ENCODE measurements around the gene PLS1. TPM values are rescaled to one million over a fixed set of nuclear protein-coding genes. Genes with fewer than 3 reads are reported as not detected.
"Not testable (repeated sequence)": the region's sequence is repeated elsewhere in the genome, so short reads cannot be mapped to it uniquely, and the experiment has no call there.

PLS1 gene
- total RNA-seq (2014; rRNA removed) (18.7 and 20.1 TPM in 2 replicates), Bru-seq, nascent RNA (percentile 76 among the genes with signal in this experiment), BruChase-seq, experiment 1, labeled RNA remaining after a 6-hour chase (percentile 66 among the genes with signal in this experiment), BruChase-seq, experiment 2, labeled RNA remaining after a 2-hour chase (percentile 61 among the genes with signal in this experiment)
- long read RNA-seq, transcript PLS1-202 (16 exons, 3,706 nt): major isoform, 60 of 77 reads
- long read RNA-seq, partial matches to known transcripts: 3 of 77 reads
- long read RNA-seq, other reads (novel, unspliced or antisense): 14 of 77 reads

GRCh38 chr3:142595951-142596725 is at the start of gene PLS1:
PLS1 (plus strand) TSS chr3:142596393; CDS start chr3:142664238, 67,845 bp downstream.
- Histone ChIP-seq H2AFZ (ENCODE audit: low read length) (peak within 1 kb of the TSS; percentile 96), H4K20me1 (ENCODE audit: low read length) (no peaks in the 10 kb centered on the region), H3K9me2 (replicated peaks; ENCODE audit: low read length) (no peaks in the 10 kb centered on the region), H3F3A (ENCODE audit: low read length, unreplicated experiment) (no peaks in the 10 kb centered on the region), H3K27me3 (ENCODE audit: low read length) (no peaks in the 10 kb centered on the region), H3K79me2 (ENCODE audit: low read length) (peaks cover 28% of the 10 kb centered on the region), H3K9ac (ENCODE audit: low read length) (peak within 1 kb of the TSS; percentile 81), H3K9me3 (ENCODE audit: low read length) (no peaks in the 10 kb centered on the region), H3K36me3 (ENCODE audit: low read depth, low read length) (no peaks in the 10 kb centered on the region), H3K4me3 (ENCODE audit: low read length) (peak within 1 kb of the TSS; percentile 82), H3K4me1 (ENCODE audit: insufficient read depth, low read length) (peaks cover 23% of the 10 kb centered on the region), H3K4me2 (ENCODE audit: low read length) (peak within 1 kb of the TSS; percentile 94), H3K27ac (ENCODE audit: low read length) (peak within 1 kb of the TSS; percentile 91)
- ChIA-PET POLR2A (ENCODE audit: unreplicated experiment) (no interaction called here), CTCF (no interaction called here)
- peak; percentile 91 for DNase-seq
- ATAC-seq: peak; percentile 81
- BruUV-seq (replicated peaks): no TSS peak
- TF ChIP-seq EZH2 (IDR thresholded peaks at IDR 0.05; ENCODE audit: low read length, unreplicated experiment) (no peak), EZH2phosphoT487 (IDR thresholded peaks at IDR 0.05; ENCODE audit: borderline replicate concordance, low read length) (no peak), CTCF (conservative IDR thresholded peaks at IDR 0.05; ENCODE audit: low read depth, low read length) (no peak)
- intact Hi-C loops (cut with micrococcal nuclease): loop anchor here (1.0 to 10.0 kb wide), 5 partner anchors 17 to 129 kb away; partner anchors contain the start of gene TRPC1

- TF ChIP-seq EZH2 (IDR thresholded peaks at IDR 0.05; ENCODE audit: low read length, unreplicated experiment) (no peak), EZH2phosphoT487 (IDR thresholded peaks at IDR 0.05; ENCODE audit: borderline replicate concordance, low read length) (no peak), CTCF (conservative IDR thresholded peaks at IDR 0.05; ENCODE audit: low read depth, low read length) (no peak)
- Histone ChIP-seq H3K4me1 (ENCODE audit: insufficient read depth, low read length) (no peaks in the 10 kb centered on the region), H3K9me3 (ENCODE audit: low read length) (no peaks in the 10 kb centered on the region), H4K20me1 (ENCODE audit: low read length) (no peaks in the 10 kb centered on the region), H3K79me2 (ENCODE audit: low read length) (no peaks in the 10 kb centered on the region), H2AFZ (ENCODE audit: low read length) (no peak overlapping the region), H3K36me3 (ENCODE audit: low read depth, low read length) (peaks cover 9% of the 10 kb centered on the region), H3K9me2 (replicated peaks; ENCODE audit: low read length) (no peaks in the 10 kb centered on the region), H3K4me2 (ENCODE audit: low read length) (no peak overlapping the region), H3K27ac (ENCODE audit: low read length) (no peak overlapping the region), H3F3A (ENCODE audit: low read length, unreplicated experiment) (no peaks in the 10 kb centered on the region), H3K4me3 (ENCODE audit: low read length) (no peak overlapping the region), H3K27me3 (ENCODE audit: low read length) (no peaks in the 10 kb centered on the region), H3K9ac (ENCODE audit: low read length) (no peak overlapping the region)
- BruUV-seq (replicated peaks): no TSS peak
- ChIA-PET CTCF (no interaction called here), POLR2A (ENCODE audit: unreplicated experiment) (no interaction called here)
- intact Hi-C loops (cut with micrococcal nuclease): loop anchor here (5.0 kb wide), 1 partner anchor 38 kb away; no protein-coding TSS in a partner anchor
- no peak for ATAC-seq
- no peak for DNase-seq
Observed at GRCh38 chr3:142549986-142550385, 46.2 kb upstream of the PLS1 start.

- intact Hi-C loops (cut with micrococcal nuclease): loop anchor here (5.0 kb wide), 1 partner anchor 40 kb away; no protein-coding TSS in a partner anchor
- POLR2A ChIA-PET (ENCODE audit: unreplicated experiment): not testable (repeated sequence)
Observed at GRCh38 chr3:142552579-142552978, 43.6 kb upstream of the PLS1 start.

More at GRCh38 chr3:142552579-142552978, 43.6 kb upstream of the PLS1 start:
- H4K20me1 ChIP-seq (ENCODE audit: low read length); H2AFZ ChIP-seq (ENCODE audit: low read length); H3K4me3 ChIP-seq (ENCODE audit: low read length); H3K4me1 ChIP-seq (ENCODE audit: insufficient read depth, low read length); H3K9me2 ChIP-seq (replicated peaks; ENCODE audit: low read length); H3K4me2 ChIP-seq (ENCODE audit: low read length); ATAC-seq; H3K9ac ChIP-seq (ENCODE audit: low read length); H3K27ac ChIP-seq (ENCODE audit: low read length); H3F3A ChIP-seq (ENCODE audit: low read length, unreplicated experiment); H3K79me2 ChIP-seq (ENCODE audit: low read length); H3K27me3 ChIP-seq (ENCODE audit: low read length); BruUV-seq (replicated peaks); DNase-seq; H3K9me3 ChIP-seq (ENCODE audit: low read length); CTCF ChIA-PET: not testable (repeated sequence)
- H3K36me3 ChIP-seq (ENCODE audit: low read depth, low read length): peaks cover 12% of the 10 kb centered on the region
